Sigmoid colon (tissue), 4 donors: ENCODE data around the gene PCDHB5.

ENCODE experiments used
- CTCF ChIP-seq, 4 experiments: fragments of 450-650 bp in 3 of 4; fragments of 200-600 bp in 1 of 4; IDR thresholded peaks; one replicate each; pipeline ENCODE4 v1.5.1; 2016 to 2019; ENCODE audit warnings: antibody characterized with exemption in 4 of 4, mild to moderate bottlenecking in 3 of 4, moderate library complexity in 2 of 4
- EP300 ChIP-seq, 4 donors: sonication (generic); formaldehyde crosslinking; IDR thresholded peaks; one replicate each; pipeline ENCODE4 v1.6.1; 2017; ENCODE audit warnings: antibody characterized with exemption in 4 of 4
- POLR2A ChIP-seq, 2 donors: fragments of 450-650 bp; IDR thresholded peaks; one replicate each; pipeline ENCODE4 v1.6.1; 2016; ENCODE audit warnings: antibody characterized with exemption in 2 of 2, mild to moderate bottlenecking in 2 of 2, moderate library complexity in 2 of 2

- TF ChIP-seq EP300 (IDR thresholded peaks at IDR 0.05) (no peak), CTCF (IDR thresholded peaks at IDR 0.05) (peak in 2 of 4 experiments; percentile 11 to 14), POLR2A (IDR thresholded peaks at IDR 0.05) (no peak)
Observed at GRCh38 chr5:141182248-141182647, 47.2 kb downstream of the PCDHB5 start, which contains the start of gene PCDHB16.
